ENCODE data around the gene RPS24. TPM values are rescaled to one million over a fixed set of nuclear protein-coding genes. Genes with fewer than 3 reads are reported as not detected.

The RPS24 gene
- polyA plus RNA-seq, 1 donor (not counting 4 experiments of a cell fraction or from before 2014, with no cell fraction given), result 5,180 TPM

DNA sequence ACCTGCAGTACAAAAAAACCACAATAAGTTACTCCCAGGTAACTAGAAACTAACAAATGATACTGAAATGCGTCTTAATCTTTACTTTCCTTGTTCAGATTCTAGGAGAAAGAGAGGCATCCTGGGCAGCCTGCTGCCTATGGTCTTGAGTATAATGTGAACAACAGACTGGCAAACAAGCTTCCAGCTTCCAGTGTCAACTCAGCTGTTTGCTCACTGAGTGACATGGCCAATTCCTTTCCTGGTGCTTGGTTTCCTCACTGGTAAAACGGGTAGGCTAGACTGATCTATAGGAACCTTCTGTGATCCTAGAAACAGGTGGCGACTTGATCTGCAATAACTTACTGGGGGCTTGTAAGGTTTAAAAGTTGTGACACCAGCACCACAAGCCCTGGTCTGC, 14.4 kb upstream of the RPS24 start:
- Histone ChIP-seq H3K4me2 (ENCODE audit: control insufficient read depth, extremely low read depth, insufficient read depth, low read depth, low read length) (no peak overlapping the region), H3K27ac (ENCODE audit: control insufficient read depth, insufficient read depth, low read length) (no peak overlapping the region), H3K27me3 (ENCODE audit: control insufficient read depth, extremely low read depth, insufficient read depth, low read length) (no peaks in the 10 kb centered on the region), H2AFZ (ENCODE audit: control insufficient read depth, low read length) (no peak overlapping the region), H3K9ac (ENCODE audit: control insufficient read depth, extremely low read depth, insufficient read depth, low read length) (no peak overlapping the region), H3K4me3 (ENCODE audit: control insufficient read depth in 2 of 3, extremely low read depth in 1 of 3, insufficient read depth in 2 of 3, low read depth in 1 of 3, low read length in 3 of 3) (no peak overlapping the region), H3K4me1 (ENCODE audit: control insufficient read depth, extremely low read depth, insufficient read depth, low read length) (no peaks in the 10 kb centered on the region), H3K79me2 (ENCODE audit: control insufficient read depth, insufficient read depth, low read length) (peaks cover 1% of the 10 kb centered on the region), H4K20me1 (ENCODE audit: control insufficient read depth, extremely low read depth, insufficient read depth, low read length) (no peaks in the 10 kb centered on the region), H3K9me1 (ENCODE audit: control insufficient read depth, extremely low read depth, insufficient read depth, low read length) (no peaks in the 10 kb centered on the region), H3K36me3 (ENCODE audit: control insufficient read depth in 2 of 2, extremely low read depth in 1 of 2, insufficient read depth in 2 of 2, low read length in 2 of 2) (peaks cover 39 to 47% of the 10 kb centered on the region in 2 experiments), H3K9me3 (ENCODE audit: control insufficient read depth, low read depth, low read length) (no peaks in the 10 kb centered on the region)
- dilution Hi-C loops (cut with MboI; ENCODE audit: extremely low pct_ligation_motif_present, low sequenced_read_pairs), result no loop called here
- FAIRE-seq (no peak), DNase-seq (ENCODE audit: low read depth, low spot score) (no peak)
- TF ChIP-seq EZH2 (IDR thresholded peaks at IDR 0.05; ENCODE audit: low read length) (no peak), CTCF (optimal IDR thresholded peaks at IDR 0.05 in 1 of 3, IDR thresholded peaks at IDR 0.05 in 1 of 3, conservative IDR thresholded peaks at IDR 0.05 in 1 of 3; ENCODE audit: extremely low read depth in 1 of 3, insufficient read depth in 2 of 3, low read length in 3 of 3) (no peak)

GRCh38 chr10:78021201-78021600, 12.5 kb upstream of the RPS24 start:
- no peaks in the 10 kb centered on the region for H3K9me3 ChIP-seq (ENCODE audit: control insufficient read depth, low read depth, low read length)
- H3K79me2 ChIP-seq (ENCODE audit: control insufficient read depth, insufficient read depth, low read length), result peaks cover 1% of the 10 kb centered on the region
- dilution Hi-C loops (cut with MboI; ENCODE audit: extremely low pct_ligation_motif_present, low sequenced_read_pairs), result no loop called here
- no peak overlapping the region for H3K27ac ChIP-seq (ENCODE audit: control insufficient read depth, insufficient read depth, low read length)
- peaks cover 50 to 55% of the 10 kb centered on the region in 2 experiments for H3K36me3 ChIP-seq (ENCODE audit: control insufficient read depth in 2 of 2, extremely low read depth in 1 of 2, insufficient read depth in 2 of 2, low read length in 2 of 2)
- H3K9me1 ChIP-seq (ENCODE audit: control insufficient read depth, extremely low read depth, insufficient read depth, low read length), result no peaks in the 10 kb centered on the region
- H3K4me1 ChIP-seq (ENCODE audit: control insufficient read depth, extremely low read depth, insufficient read depth, low read length), result peaks cover 12% of the 10 kb centered on the region
- TF ChIP-seq CTCF (optimal IDR thresholded peaks at IDR 0.05 in 1 of 3, IDR thresholded peaks at IDR 0.05 in 1 of 3, conservative IDR thresholded peaks at IDR 0.05 in 1 of 3; ENCODE audit: extremely low read depth in 1 of 3, insufficient read depth in 2 of 3, low read length in 3 of 3) (no peak), EZH2 (IDR thresholded peaks at IDR 0.05; ENCODE audit: low read length) (no peak)
- H3K9ac ChIP-seq (ENCODE audit: control insufficient read depth, extremely low read depth, insufficient read depth, low read length), result no peak overlapping the region
- DNase-seq (ENCODE audit: low read depth, low spot score) (no peak), FAIRE-seq (no peak)
- H4K20me1 ChIP-seq (ENCODE audit: control insufficient read depth, extremely low read depth, insufficient read depth, low read length), result no peaks in the 10 kb centered on the region
- H2AFZ ChIP-seq (ENCODE audit: control insufficient read depth, low read length), result no peak overlapping the region
- no peak overlapping the region for H3K4me2 ChIP-seq (ENCODE audit: control insufficient read depth, extremely low read depth, insufficient read depth, low read depth, low read length)
- H3K4me3 ChIP-seq (ENCODE audit: control insufficient read depth in 2 of 3, extremely low read depth in 1 of 3, insufficient read depth in 2 of 3, low read depth in 1 of 3, low read length in 3 of 3), result no peak overlapping the region
- H3K27me3 ChIP-seq (ENCODE audit: control insufficient read depth, extremely low read depth, insufficient read depth, low read length), result no peaks in the 10 kb centered on the region

Measured in keratinocyte (primary cell).